IPS-20b (cell line): ENCODE results near the gene MAP3K21.

Source experiments
- H3K27ac ChIP-seq: one replicate; pipeline ENCODE4 v1.5.1; 2013; ENCODE audit warnings: low read length
- H3K27me3 ChIP-seq: 2 replicates; pipeline ENCODE4 v1.6.1; 2013; ENCODE audit warnings: mild to moderate bottlenecking, low read length, inconsistent platforms; ENCODE audit not compliant: insufficient read depth
- H3K36me3 ChIP-seq: 2 replicates; pipeline ENCODE4 v1.6.1; 2013; ENCODE audit warnings: low read depth, mild to moderate bottlenecking, inconsistent platforms, low read length, moderate library complexity; ENCODE audit not compliant: insufficient read depth
- H3K4me1 ChIP-seq: 2 replicates; pipeline ENCODE4 v1.6.1; 2013; ENCODE audit warnings: mild to moderate bottlenecking, control low read depth, inconsistent platforms, low read length, moderate library complexity; ENCODE audit not compliant: insufficient read depth
- H3K4me3 ChIP-seq: 2 replicates; pipeline ENCODE4 v1.5.1; 2013; ENCODE audit warnings: mild to moderate bottlenecking, low read length, inconsistent platforms
- H3K9ac ChIP-seq: 2 replicates; pipeline ENCODE4 v1.6.1; 2013; ENCODE audit warnings: low read depth, mild to moderate bottlenecking, inconsistent platforms, low read length, moderate library complexity
- H3K9me3 ChIP-seq: 2 replicates; pipeline ENCODE4 v1.6.1; 2013; ENCODE audit warnings: mild to moderate bottlenecking, low read depth, low read length, inconsistent platforms; ENCODE audit not compliant: insufficient read depth

MAP3K21 gene

GRCh38 chr1:233361876-233362275, 34.4 kb downstream of the MAP3K21 start:
- Histone ChIP-seq H3K4me1 (peaks cover 16% of the 10 kb centered on the region), H3K4me3 (no peak overlapping the region), H3K9me3 (no peaks in the 10 kb centered on the region), H3K9ac (no peak overlapping the region), H3K36me3 (peaks cover 4% of the 10 kb centered on the region; the same call in 1 of the 2 replicates), H3K27me3 (no peaks in the 10 kb centered on the region), H3K27ac (no peak overlapping the region)

DNA sequence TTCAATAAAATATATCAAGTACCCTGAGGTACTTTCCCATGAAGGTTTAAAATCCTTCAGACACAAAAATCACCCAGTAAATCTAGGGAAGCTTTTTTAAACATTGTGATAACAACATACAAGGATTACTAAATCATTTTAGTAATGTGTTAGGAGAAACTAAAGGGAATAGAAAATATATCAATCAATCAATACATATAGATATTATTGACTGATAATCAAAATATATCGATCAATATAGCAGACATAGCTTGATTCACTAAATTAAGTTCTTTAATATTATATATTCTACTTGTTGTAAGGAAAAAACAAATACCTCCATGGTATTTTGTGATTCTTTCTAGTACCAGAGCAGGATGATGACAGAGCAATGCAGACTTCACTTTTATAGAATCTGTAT, 35.2 kb downstream of the MAP3K21 start:
- no peak overlapping the region for H3K4me3 ChIP-seq
- H3K4me1 ChIP-seq, result peaks cover 19% of the 10 kb centered on the region
- no peaks in the 10 kb centered on the region for H3K27me3 ChIP-seq
- H3K27ac ChIP-seq, result no peak overlapping the region
- no peak overlapping the region for H3K9ac ChIP-seq
- peaks cover 4% of the 10 kb centered on the region; the same call in 1 of the 2 replicates for H3K36me3 ChIP-seq
- H3K9me3 ChIP-seq, result no peaks in the 10 kb centered on the region

DNA sequence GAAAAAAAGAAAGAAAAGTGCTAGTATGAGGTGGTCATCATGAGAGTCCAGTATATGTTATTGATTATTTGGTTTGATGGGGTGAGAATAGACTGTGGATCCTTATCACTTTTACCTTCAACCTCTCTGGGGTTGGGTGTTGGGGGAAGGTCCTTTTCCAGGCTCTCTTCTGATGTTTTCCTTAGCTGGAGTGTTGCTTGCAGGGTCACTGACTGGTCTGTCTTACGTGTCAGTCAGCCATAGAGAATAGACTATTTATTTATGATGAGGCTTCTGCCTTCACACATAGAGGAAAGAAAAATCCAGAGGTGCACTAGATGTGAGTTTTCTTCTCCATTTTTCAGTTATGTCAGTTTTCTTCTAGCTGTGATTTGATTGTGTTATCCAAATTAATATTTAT, 36.5 kb downstream of the MAP3K21 start:
- H3K4me1 ChIP-seq, result peaks cover 30% of the 10 kb centered on the region
- no peaks in the 10 kb centered on the region for H3K9me3 ChIP-seq
- H3K4me3 ChIP-seq, result no peak overlapping the region
- H3K9ac ChIP-seq, result no peak overlapping the region
- H3K36me3 ChIP-seq, result peaks cover 4% of the 10 kb centered on the region; the same call in 1 of the 2 replicates
- no peaks in the 10 kb centered on the region for H3K27me3 ChIP-seq
- H3K27ac ChIP-seq, result no peak overlapping the region

GRCh38 chr1:233364695-233365539, 37.4 kb downstream of the MAP3K21 start:
- no peak overlapping the region for H3K9ac ChIP-seq
- H3K4me1 ChIP-seq, result peaks cover 30% of the 10 kb centered on the region
- H3K27ac ChIP-seq, result no peak overlapping the region
- H3K9me3 ChIP-seq, result no peaks in the 10 kb centered on the region
- H3K36me3 ChIP-seq, result peaks cover 4% of the 10 kb centered on the region; the same call in 1 of the 2 replicates
- H3K27me3 ChIP-seq, result no peaks in the 10 kb centered on the region
- H3K4me3 ChIP-seq, result no peak overlapping the region

- H3K9ac ChIP-seq, result peak overlapping the region; percentile 19
Observed at GRCh38 chr1:233366575-233366974, 39.1 kb downstream of the MAP3K21 start.

DNA sequence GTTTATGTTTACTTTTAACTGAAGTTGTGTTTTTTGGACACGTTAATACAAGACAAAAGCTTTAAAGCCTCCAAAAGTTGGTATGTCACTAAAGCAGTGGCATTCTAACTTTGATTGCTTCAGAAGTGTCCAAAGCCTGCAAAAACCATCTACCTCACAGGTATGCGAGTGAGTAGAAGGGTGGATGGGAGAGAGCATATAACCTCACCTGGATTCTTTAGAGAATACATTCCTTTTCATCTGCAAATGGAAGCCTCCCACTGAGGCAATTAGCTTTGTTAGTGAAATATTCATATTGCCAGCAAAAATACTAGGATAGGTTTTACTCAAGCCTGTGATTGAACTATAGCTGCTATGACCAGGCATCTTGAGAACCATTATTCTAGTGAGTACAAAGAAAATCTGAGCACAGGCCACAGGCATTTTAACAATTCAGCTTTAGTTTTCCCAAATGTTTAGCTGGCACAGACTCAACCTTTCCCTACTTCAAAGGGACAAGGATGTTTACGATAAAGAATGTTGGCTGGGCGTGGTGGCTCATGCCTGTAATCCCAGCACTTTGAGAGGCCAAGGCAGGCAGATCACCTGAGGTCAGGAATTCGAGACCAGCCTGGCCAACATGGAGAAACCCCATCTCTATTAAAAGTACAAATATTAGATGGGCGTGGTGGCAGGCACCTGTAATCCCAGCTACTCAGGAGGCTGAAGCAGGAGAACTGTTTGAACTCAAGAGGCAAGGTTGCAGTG, 39.7 kb downstream of the MAP3K21 start:
- no peaks in the 10 kb centered on the region for H3K9me3 ChIP-seq
- H3K9ac ChIP-seq, result peak overlapping the region; percentile 19
- H3K27me3 ChIP-seq, result no peaks in the 10 kb centered on the region
- H3K27ac ChIP-seq, result peak overlapping the region; percentile 32
- peaks cover 7% of the 10 kb centered on the region; the same call in 1 of the 2 replicates for H3K36me3 ChIP-seq
- H3K4me1 ChIP-seq, result peaks cover 30% of the 10 kb centered on the region
- peak overlapping the region; percentile 23; the same call in 1 of the 2 replicates for H3K4me3 ChIP-seq

More at GRCh38 chr1:233366575-233366974, 39.1 kb downstream of the MAP3K21 start:
- peak overlapping the region; percentile 23; the same call in 1 of the 2 replicates for H3K4me3 ChIP-seq
- H3K36me3 ChIP-seq, result peaks cover 4% of the 10 kb centered on the region; the same call in 1 of the 2 replicates
- H3K9me3 ChIP-seq, result no peaks in the 10 kb centered on the region
- H3K27ac ChIP-seq, result no peak overlapping the region
- H3K4me1 ChIP-seq, result peaks cover 30% of the 10 kb centered on the region
- H3K27me3 ChIP-seq, result no peaks in the 10 kb centered on the region

- Histone ChIP-seq H3K27ac (peak overlapping the region; percentile 32), H3K9ac (peak overlapping the region; percentile 36; the same call in 1 of the 2 replicates), H3K27me3 (no peaks in the 10 kb centered on the region), H3K9me3 (no peaks in the 10 kb centered on the region), H3K36me3 (peaks cover 7% of the 10 kb centered on the region; the same call in 1 of the 2 replicates), H3K4me3 (no peak overlapping the region), H3K4me1 (peaks cover 30% of the 10 kb centered on the region)
Observed at GRCh38 chr1:233368106-233368788, 40.7 kb downstream of the MAP3K21 start.

- Histone ChIP-seq H3K27ac (no peak overlapping the region), H3K9me3 (no peaks in the 10 kb centered on the region)
Observed at GRCh38 chr1:233368789-233369130, 41.2 kb downstream of the MAP3K21 start.

DNA sequence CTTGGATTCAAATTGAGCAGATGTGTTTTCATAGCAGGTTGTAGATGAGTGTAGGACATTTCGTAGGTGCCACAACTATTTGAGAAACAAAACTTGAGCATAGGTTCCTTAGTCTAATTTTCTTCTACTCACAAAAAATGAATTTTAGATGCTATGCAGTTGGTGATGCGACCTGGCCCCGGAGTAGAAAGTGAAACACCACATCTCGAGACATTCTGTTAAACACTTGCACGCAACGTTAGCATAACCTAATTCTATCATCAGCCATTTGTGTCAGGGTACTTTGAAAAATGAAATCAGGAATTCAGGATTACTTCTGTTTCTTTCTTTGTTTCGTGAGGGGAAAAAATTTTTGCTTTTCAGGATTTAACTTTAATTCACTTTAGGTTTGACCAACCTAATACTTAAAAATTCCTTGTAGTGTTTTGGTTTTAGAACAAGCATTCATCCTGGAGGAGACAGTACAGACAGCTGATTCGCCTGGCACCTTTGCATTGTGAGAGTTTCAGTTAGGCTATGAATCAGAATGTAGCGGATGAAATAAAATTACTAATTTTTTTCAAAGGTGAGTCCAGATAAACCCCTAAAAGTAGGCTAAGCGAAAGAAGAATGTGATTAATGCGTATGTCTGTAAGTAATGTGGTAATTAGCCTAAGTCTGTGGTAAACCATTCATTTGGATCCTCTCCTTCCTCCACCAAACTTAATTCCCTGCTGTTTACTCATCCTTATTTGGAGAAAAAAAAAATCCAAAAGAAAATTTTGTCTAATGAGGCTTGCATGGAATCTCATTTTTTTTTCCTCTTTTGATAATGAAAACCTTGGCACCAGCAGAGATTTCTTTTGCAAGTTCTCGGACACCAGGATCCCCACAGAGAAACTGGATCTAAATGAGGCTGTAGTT, 44.9 kb downstream of the MAP3K21 start:
- Histone ChIP-seq H3K4me1 (peaks cover 12% of the 10 kb centered on the region), H3K9ac (no peak overlapping the region), H3K9me3 (no peaks in the 10 kb centered on the region), H3K4me3 (no peak overlapping the region), H3K36me3 (peaks cover 14% of the 10 kb centered on the region), H3K27ac (no peak overlapping the region), H3K27me3 (no peaks in the 10 kb centered on the region)

More at GRCh38 chr1:233368789-233369130, 41.2 kb downstream of the MAP3K21 start:
- Histone ChIP-seq H3K4me1 (peaks cover 30% of the 10 kb centered on the region), H3K27me3 (no peaks in the 10 kb centered on the region), H3K4me3 (no peak overlapping the region), H3K36me3 (peaks cover 10% of the 10 kb centered on the region; the same call in 1 of the 2 replicates), H3K9ac (no peak overlapping the region; the same call in 1 of the 2 replicates)

DNA sequence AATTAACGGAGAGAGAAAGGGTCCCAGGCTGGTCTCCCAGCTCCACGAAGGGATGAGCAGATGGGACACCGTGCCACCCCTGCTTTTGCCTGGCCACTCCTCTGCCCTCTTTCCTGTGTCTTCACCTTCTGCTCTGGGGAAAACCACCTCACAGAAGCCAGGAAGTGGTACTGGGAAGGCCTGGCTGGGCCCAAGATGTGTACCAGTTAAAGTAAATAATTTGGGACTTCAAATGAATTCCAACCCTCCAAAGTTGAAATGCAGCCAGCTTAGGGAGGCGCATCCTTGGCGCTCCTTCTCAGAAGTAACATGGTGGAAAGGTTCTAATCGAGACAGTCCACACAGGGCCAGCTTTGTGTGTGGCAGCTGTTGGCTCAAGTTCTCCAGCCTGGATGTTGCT, 45.7 kb downstream of the MAP3K21 start:
- H3K27me3 ChIP-seq, result no peaks in the 10 kb centered on the region
- no peak overlapping the region for H3K4me3 ChIP-seq

More for the DNA sequence above, 45.7 kb downstream of the MAP3K21 start:
- Histone ChIP-seq H3K9me3 (no peaks in the 10 kb centered on the region), H3K4me1 (peaks cover 11% of the 10 kb centered on the region), H3K27ac (no peak overlapping the region), H3K36me3 (peaks cover 14% of the 10 kb centered on the region), H3K9ac (no peak overlapping the region)
